ENCODE measurements around the gene PRICKLE2. TPM values are rescaled to one million over a fixed set of nuclear protein-coding genes. Genes with fewer than 3 reads are reported as not detected.

Gene PRICKLE2
- total and polyA plus RNA-seq, 2 experiments from 2014 or later, result 8.5 to 30.3 TPM

GRCh38 chr3:64141476-64141875, 83.8 kb downstream of the PRICKLE2 start:
- peaks cover 10% of the 10 kb centered on the region for H3K79me2 ChIP-seq
- H3K36me3 ChIP-seq (replicated peaks; ENCODE audit: insufficient read depth, low read depth), result no peaks in the 10 kb centered on the region
- no peaks in the 10 kb centered on the region for H3K4me1 ChIP-seq (ENCODE audit: insufficient read depth)
- H3K27me3 ChIP-seq, result no peaks in the 10 kb centered on the region
- no peaks in the 10 kb centered on the region for H3K9me2 ChIP-seq (replicated peaks; ENCODE audit: insufficient read depth)
- no peaks in the 10 kb centered on the region for H3K9me3 ChIP-seq (ENCODE audit: low read depth)
- WGBS (ENCODE audit: low lambda C conversion rate, missing lambda C conversion rate), result 68% methylated on average over 3 of the region's 3 CpGs
- no peak overlapping the region for H3K4me2 ChIP-seq
- no peaks in the 10 kb centered on the region for H4K20me1 ChIP-seq (ENCODE audit: insufficient read depth, poor library complexity, severe bottlenecking)
- no peak overlapping the region for H2AFZ ChIP-seq
- TF ChIP-seq EZH2 (IDR thresholded peaks at IDR 0.05; ENCODE audit: borderline replicate concordance) (no peak), EZH2phosphoT487 (IDR thresholded peaks at IDR 0.05; ENCODE audit: low read depth, severe bottlenecking, unreplicated experiment) (no peak)
- TF ChIP-seq, protein P1, sequence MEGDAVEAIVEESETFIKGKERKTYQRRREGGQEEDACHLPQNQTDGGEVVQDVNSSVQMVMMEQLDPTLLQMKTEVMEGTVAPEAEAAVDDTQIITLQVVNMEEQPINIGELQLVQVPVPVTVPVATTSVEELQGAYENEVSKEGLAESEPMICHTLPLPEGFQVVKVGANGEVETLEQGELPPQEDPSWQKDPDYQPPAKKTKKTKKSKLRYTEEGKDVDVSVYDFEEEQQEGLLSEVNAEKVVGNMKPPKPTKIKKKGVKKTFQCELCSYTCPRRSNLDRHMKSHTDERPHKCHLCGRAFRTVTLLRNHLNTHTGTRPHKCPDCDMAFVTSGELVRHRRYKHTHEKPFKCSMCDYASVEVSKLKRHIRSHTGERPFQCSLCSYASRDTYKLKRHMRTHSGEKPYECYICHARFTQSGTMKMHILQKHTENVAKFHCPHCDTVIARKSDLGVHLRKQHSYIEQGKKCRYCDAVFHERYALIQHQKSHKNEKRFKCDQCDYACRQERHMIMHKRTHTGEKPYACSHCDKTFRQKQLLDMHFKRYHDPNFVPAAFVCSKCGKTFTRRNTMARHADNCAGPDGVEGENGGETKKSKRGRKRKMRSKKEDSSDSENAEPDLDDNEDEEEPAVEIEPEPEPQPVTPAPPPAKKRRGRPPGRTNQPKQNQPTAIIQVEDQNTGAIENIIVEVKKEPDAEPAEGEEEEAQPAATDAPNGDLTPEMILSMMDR (IDR thresholded peaks at IDR 0.05; ENCODE audit: poor library complexity), result no peak
- H3K27ac ChIP-seq, result no peak overlapping the region
- no peak for DNase-seq (ENCODE audit: low spot score)
- H3K4me3 ChIP-seq, result no peak overlapping the region

DNA sequence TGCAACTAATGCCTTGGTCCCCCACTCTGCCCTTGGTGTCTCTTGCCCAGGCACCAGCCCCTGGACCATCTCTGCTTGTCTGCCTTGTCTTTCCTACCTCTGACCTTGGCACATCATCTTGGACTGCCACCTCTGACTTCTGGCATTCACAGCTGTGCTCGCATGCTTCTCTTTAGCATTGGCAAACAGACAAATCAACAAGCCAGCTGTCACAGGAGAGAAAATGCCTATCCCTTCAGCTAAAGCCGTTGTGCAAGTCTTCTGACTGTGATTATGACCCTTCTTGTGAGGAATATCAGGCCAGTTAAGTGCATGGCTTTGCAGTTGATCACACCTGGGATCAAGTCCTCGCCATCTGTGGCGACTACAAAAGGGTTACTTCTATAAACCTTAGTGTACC, 84.6 kb downstream of the PRICKLE2 start:
- TF ChIP-seq EZH2phosphoT487 (IDR thresholded peaks at IDR 0.05; ENCODE audit: low read depth, severe bottlenecking, unreplicated experiment), result no peak
- TF ChIP-seq, protein P1 (IDR thresholded peaks at IDR 0.05; ENCODE audit: poor library complexity), result no peak
- no peak for TF ChIP-seq EZH2 (IDR thresholded peaks at IDR 0.05; ENCODE audit: borderline replicate concordance)
- DNase-seq (ENCODE audit: low spot score), result no peak
- Histone ChIP-seq H3K9me3 (ENCODE audit: low read depth) (no peaks in the 10 kb centered on the region), H3K9me2 (replicated peaks; ENCODE audit: insufficient read depth) (no peaks in the 10 kb centered on the region), H3K4me1 (ENCODE audit: insufficient read depth) (no peaks in the 10 kb centered on the region), H2AFZ (no peak overlapping the region), H3K4me3 (no peak overlapping the region), H3K27me3 (no peaks in the 10 kb centered on the region), H3K27ac (no peak overlapping the region), H4K20me1 (ENCODE audit: insufficient read depth, poor library complexity, severe bottlenecking) (no peaks in the 10 kb centered on the region), H3K36me3 (replicated peaks; ENCODE audit: insufficient read depth, low read depth) (no peaks in the 10 kb centered on the region), H3K4me2 (no peak overlapping the region), H3K79me2 (peaks cover 10% of the 10 kb centered on the region)
- 95% methylated on average over 4 of the region's 4 CpGs for WGBS (ENCODE audit: low lambda C conversion rate, missing lambda C conversion rate)

GRCh38 chr3:64138656-64139375, 86.5 kb downstream of the PRICKLE2 start:
- H3K9me3 ChIP-seq (ENCODE audit: low read depth), result no peaks in the 10 kb centered on the region
- no peak overlapping the region for H3K4me2 ChIP-seq
- peaks cover 5% of the 10 kb centered on the region for H3K79me2 ChIP-seq
- TF ChIP-seq, protein P1 (IDR thresholded peaks at IDR 0.05; ENCODE audit: poor library complexity), result no peak
- TF ChIP-seq EZH2 (IDR thresholded peaks at IDR 0.05; ENCODE audit: borderline replicate concordance) (no peak), EZH2phosphoT487 (IDR thresholded peaks at IDR 0.05; ENCODE audit: low read depth, severe bottlenecking, unreplicated experiment) (no peak)
- H3K27ac ChIP-seq, result no peak overlapping the region
- no peak overlapping the region for H2AFZ ChIP-seq
- H3K4me1 ChIP-seq (ENCODE audit: insufficient read depth), result peaks cover 4% of the 10 kb centered on the region
- no peak overlapping the region for H3K4me3 ChIP-seq
- no peak for DNase-seq (ENCODE audit: low spot score)
- H3K36me3 ChIP-seq (replicated peaks; ENCODE audit: insufficient read depth, low read depth), result no peaks in the 10 kb centered on the region
- H4K20me1 ChIP-seq (ENCODE audit: insufficient read depth, poor library complexity, severe bottlenecking), result no peaks in the 10 kb centered on the region
- WGBS (ENCODE audit: low lambda C conversion rate, missing lambda C conversion rate), result 86% methylated on average over 2 of the region's 2 CpGs
- H3K9me2 ChIP-seq (replicated peaks; ENCODE audit: insufficient read depth), result no peaks in the 10 kb centered on the region
- H3K27me3 ChIP-seq, result no peaks in the 10 kb centered on the region

All from hepatocyte (in vitro differentiated cells).